GM03348 (cell line): ENCODE measurements around the gene TAB2.
"Not testable (repeated sequence)": the region's sequence is repeated elsewhere in the genome, so short reads cannot be mapped to it uniquely, and the experiment has no call there.

Experiments
- DNase-seq: peaks from one replicate; pipeline ENCODE4 v3.0.0; 2012; ENCODE audit warnings: low spot score

The TAB2 gene

DNA sequence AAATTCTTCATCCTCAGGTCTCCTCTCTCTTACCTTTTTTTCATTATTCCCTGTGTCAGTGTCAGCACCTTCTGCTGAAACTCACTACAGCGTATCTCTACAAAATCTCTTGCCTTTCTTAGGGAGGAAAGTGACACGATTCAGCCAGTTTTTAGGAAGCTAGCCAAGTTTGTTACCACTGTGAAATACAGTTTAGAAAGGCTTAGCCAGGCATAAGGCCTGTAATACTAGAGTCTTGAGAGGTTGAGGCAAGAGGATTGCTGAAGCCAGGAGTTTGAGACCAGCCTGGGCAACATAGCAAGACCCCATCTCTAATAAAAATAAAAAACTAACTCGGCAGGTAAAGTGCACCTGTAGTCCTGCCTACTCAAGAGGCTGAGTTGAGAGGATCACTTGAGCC is 16.7 kb downstream of the TAB2 start:
- DNase-seq: no peak

- DNase-seq: peak; percentile 68
Measured at GRCh38 chr6:149334682-149335160, 17.2 kb downstream of the TAB2 start.

GRCh38 chr6:149335924-149336608 is 18.6 kb downstream of the TAB2 start:
- peak; percentile 32 for DNase-seq

- no peak for DNase-seq
Measured at GRCh38 chr6:149336609-149336928, 19.1 kb downstream of the TAB2 start.

- DNase-seq: no peak
Measured at GRCh38 chr6:149337320-149337719, 19.8 kb downstream of the TAB2 start.

- no peak for DNase-seq
Measured at GRCh38 chr6:149340200-149340599, 22.7 kb downstream of the TAB2 start.

GRCh38 chr6:149342525-149342924 is 25.0 kb downstream of the TAB2 start:
- DNase-seq: no peak

GRCh38 chr6:149343501-149343900 is 26.0 kb downstream of the TAB2 start:
- DNase-seq: no peak

DNA sequence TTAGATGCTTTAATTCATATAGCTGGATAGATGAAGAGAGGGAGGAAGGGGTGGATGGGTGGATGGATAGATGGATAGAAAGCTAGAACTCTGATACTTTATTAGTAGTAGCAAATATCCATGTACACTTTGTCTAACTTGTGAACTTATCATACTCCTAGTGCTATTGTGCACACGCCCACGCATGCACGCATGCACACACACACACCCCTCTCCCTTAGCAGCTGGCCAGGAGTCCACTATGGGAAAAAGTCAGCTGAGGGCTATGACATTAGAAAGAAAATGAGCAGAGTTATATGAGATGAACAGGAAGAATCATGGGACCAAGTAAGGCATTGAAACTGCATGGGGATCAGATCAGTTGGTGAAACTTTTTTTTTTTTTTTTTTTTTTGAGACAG is 28.6 kb downstream of the TAB2 start:
- DNase-seq: no peak

- DNase-seq: peak; percentile 40
Measured at GRCh38 chr6:149347067-149347466, 29.6 kb downstream of the TAB2 start.

GRCh38 chr6:149349279-149349678 is 31.8 kb downstream of the TAB2 start:
- not testable (repeated sequence) for DNase-seq

DNA sequence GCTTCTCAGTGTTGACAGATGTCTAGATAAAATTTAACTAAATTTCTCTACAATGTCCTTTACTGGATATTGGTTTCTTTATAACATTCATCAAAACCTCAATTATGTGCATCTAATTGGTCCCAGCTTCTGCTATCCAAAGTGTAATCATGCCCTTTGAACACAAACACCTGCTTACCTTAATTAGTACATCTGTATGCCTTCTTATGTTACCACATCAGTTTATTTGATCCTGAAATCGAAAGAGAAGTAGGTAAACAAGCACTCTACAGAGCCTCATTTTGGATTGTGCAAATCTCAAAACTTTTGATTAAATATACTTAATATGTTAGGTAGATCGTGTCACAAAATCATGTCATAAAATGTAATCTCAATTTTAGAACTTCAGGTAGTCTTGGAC is 36.5 kb downstream of the TAB2 start:
- DNase-seq: no peak

GRCh38 chr6:149356081-149356750 is 38.7 kb downstream of the TAB2 start:
- no peak for DNase-seq

DNA sequence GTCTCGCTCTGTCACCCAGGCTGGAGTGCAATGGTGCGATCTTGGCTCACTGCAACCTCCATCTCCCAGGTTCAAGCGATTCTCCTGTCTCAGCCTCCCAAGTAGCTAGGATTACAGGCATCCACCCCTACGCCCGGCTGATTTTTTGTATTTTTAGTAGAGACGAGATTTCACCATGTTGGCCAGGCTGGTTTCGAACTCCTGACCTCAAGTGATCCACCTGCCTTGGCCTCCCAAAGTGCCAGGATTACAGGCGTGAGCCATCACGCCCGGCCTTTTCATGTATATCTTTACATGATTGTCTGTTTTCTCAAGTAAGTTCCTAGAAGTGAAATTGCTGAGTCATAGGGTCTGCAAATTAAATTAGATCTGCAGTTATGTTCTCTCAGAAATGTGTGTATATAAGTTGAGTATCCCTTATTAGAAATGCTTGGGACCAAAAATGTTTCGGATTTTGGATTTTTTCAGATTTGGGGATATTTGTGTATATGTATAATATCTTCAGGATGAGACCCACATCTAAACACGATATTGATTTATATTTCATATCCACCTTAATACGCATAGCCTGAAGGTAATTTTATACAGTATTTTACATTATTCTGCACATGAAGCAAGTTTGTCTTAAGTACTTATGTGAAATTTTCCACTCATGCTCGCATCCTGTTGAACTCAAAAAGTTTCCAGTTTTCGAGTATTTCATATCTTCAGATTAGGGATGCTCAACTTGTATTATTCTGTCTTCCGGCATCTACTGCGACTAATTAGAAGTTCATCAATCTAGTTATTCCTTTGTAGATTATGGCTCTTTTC is 40.4 kb downstream of the TAB2 start:
- no peak for DNase-seq

GRCh38 chr6:149359440-149359839 is 41.9 kb downstream of the TAB2 start:
- DNase-seq: no peak

GRCh38 chr6:149360536-149360935 is 43.0 kb downstream of the TAB2 start:
- DNase-seq: no peak

DNA sequence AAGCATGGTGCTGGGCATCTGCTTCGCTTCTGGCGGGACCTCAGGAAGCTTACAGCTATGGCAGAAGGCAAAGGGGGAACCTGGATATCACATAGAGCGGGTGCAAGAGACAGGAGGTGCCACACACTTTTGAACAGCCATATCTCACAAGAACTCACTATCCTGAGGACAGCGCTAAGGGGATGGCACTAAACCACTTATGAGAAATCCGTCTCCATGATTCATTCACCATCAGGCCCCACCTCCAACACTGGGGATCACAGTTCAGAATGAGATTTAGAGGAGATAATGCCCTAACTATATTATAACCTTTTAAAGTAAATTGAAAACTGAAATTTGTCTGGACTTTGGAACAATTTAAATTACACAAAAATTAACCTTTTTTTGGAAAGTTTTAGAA is 44.8 kb downstream of the TAB2 start:
- no peak for DNase-seq

- no peak for DNase-seq
Measured at GRCh38 chr6:149363154-149363553, 45.6 kb downstream of the TAB2 start.

GRCh38 chr6:149364557-149364956 is 47.0 kb downstream of the TAB2 start:
- DNase-seq: no peak

DNA sequence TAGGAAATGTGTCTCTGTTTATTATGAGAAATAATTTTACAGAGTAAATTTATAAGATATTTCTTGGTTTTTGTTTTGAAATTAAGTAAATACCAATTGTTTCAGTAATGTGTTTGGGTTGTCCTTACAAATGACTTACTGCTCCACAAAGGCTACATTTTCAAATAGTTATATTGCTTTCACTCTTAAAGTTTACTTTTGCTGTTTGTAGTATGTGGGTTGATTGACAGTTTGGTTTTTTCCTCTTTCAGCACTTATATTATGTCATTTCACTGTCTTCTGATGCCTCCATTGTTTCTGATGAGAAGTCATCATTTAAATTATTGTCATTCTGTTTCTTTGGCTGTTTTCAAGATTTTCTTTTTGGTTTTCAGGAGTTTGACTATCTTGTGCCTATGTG is 47.7 kb downstream of the TAB2 start:
- DNase-seq: no peak

DNA sequence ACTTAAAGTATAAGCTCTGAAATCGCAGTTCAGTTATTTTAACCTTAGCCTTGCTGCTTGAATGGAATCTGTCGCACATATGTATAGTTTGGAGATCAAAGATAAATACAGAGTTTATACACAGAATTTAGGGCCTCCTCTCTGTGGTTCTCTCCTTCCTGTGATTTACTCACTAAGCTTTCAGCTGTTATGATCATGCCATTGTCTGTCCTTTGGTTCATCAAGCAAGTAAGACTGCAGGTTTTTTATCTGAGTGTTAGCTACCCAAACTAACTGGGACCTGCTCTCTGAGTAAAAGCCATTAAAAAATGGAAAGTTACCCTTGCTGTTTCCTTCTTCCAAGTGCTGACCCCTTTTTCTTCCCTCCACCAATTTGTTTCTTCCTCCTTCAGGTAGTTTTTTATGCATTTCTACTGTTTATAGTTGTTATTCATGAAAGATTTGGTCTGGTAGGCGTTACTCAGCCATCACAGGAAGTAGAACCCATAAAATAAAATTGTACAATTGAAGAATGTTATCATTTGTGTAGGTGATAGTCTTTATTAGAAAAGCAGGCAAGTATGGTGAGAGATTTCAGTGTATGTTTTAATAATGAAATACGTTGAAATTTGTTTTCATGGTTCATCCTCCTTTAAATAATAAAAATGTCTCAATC is 48.9 kb downstream of the TAB2 start:
- no peak for DNase-seq

DNA sequence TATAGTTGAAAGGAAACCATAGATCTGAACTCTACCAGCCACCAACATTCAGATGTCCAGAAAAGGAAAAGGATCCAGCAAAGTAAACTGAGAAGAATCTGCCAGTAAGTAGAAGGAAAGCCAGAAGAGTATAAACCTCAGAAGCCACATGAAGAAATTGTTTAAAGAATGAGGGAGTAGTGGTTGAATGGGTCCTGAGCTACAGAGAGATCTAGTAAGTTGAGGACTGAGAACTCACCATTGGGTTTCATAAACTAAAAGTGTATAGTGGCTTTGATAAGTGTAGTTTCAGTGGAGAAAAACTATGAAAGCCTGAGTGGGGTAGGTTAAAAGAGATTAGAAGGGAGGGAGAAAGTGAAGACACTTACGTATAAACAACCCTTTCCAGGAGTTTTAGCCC is 50.6 kb downstream of the TAB2 start:
- no peak for DNase-seq

DNA sequence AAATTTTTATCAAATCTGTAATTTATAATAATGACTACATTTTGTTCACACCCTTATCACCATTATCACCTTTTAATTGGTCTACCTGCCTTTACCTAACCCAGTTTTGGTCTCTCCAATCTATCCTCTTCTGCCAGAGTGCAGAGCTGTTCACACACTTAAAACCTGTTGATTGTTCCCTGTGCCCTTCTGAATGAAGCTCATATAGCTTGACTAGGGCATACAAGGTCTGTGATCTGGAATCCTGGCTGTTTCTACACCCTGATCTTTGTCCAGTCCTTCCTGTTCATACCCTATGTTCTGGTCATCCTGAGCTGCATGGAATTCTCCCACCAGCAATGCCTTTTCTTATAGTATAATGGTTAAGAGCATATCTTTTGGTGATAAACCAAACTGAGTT is 53.6 kb downstream of the TAB2 start:
- no peak for DNase-seq
